Transverse colon (tissue), 4 donors: ENCODE results near the gene TMEM52.

Source experiments
- CTCF ChIP-seq, 5 experiments: fragments of 200-600 bp in 3 of 5; fragments of 450-650 bp in 2 of 5; sonication (generic) in 3 of 5; IDR thresholded peaks; 1 replicate in 2 of 5; 2 replicates in 3 of 5; pipeline ENCODE4 v1.5.1; 2016 to 2017; ENCODE audit warnings: antibody characterized with exemption in 5 of 5, inconsistent platforms in 3 of 5, mild to moderate bottlenecking in 2 of 5, moderate library complexity in 1 of 5
- EP300 ChIP-seq: sonication (generic); formaldehyde crosslinking; IDR thresholded peaks from one replicate; pipeline ENCODE4 v1.6.1; 2017; ENCODE audit warnings: antibody characterized with exemption, low read depth
- POLR2A ChIP-seq: fragments of 450-650 bp; IDR thresholded peaks from one replicate; pipeline ENCODE4 v1.6.1; 2016; ENCODE audit warnings: antibody characterized with exemption, mild to moderate bottlenecking, moderate library complexity
- POLR2AphosphoS5 ChIP-seq, 3 donors: sonication (generic); formaldehyde crosslinking; IDR thresholded peaks; one replicate each; pipeline ENCODE4 v1.6.1; 2016; ENCODE audit warnings: antibody characterized with exemption in 3 of 3

GRCh38 chr1:1929639-1930545 is 10.8 kb upstream of the TMEM52 start:
- no peak for TF ChIP-seq CTCF (IDR thresholded peaks at IDR 0.05)
- no peak for TF ChIP-seq POLR2AphosphoS5 (IDR thresholded peaks at IDR 0.05)
- TF ChIP-seq EP300 = no peak
- no peak for TF ChIP-seq POLR2A
